H9 (cell line): ENCODE measurements around the gene EPHA8. TPM values are rescaled to one million over a fixed set of nuclear protein-coding genes. Genes with fewer than 3 reads are reported as not detected.

Experiments used
- DNase-seq: peaks from one replicate; pipeline ENCODE4 v3.0.0-alpha.2; 2017
- H2AFZ ChIP-seq: one replicate; pipeline ENCODE4 v1.6.1; 2013; ENCODE audit warnings: mild to moderate bottlenecking, low read length, control low read depth, moderate library complexity
- H2AK5ac ChIP-seq: 2 replicates; pipeline ENCODE4 v1.6.1; 2013; ENCODE audit warnings: low read length, control low read depth, mixed read lengths; ENCODE audit not compliant: insufficient read length
- H2BK120ac ChIP-seq: one replicate; pipeline ENCODE4 v1.6.1; 2013; ENCODE audit warnings: low read depth, mild to moderate bottlenecking, low read length, control low read depth, inconsistent platforms; ENCODE audit not compliant: poor library complexity, severe bottlenecking
- H2BK12ac ChIP-seq: 2 replicates; pipeline ENCODE4 v1.6.1; 2013; ENCODE audit warnings: low read length, control low read depth, mixed read lengths, low read depth; ENCODE audit not compliant: insufficient read length
- H2BK15ac ChIP-seq: 2 replicates; pipeline ENCODE4 v1.6.1; 2013; ENCODE audit warnings: low read depth, low read length, control low read depth
- H2BK20ac ChIP-seq: one replicate; pipeline ENCODE4 v1.6.1; 2013; ENCODE audit warnings: low read depth, mild to moderate bottlenecking, low read length, control low read depth, inconsistent platforms; ENCODE audit not compliant: poor library complexity, severe bottlenecking
- H2BK5ac ChIP-seq: 2 replicates; pipeline ENCODE4 v1.6.1; 2013; ENCODE audit warnings: low read length, control low read depth, mixed read lengths; ENCODE audit not compliant: insufficient read length
- H3K14ac ChIP-seq: 2 replicates; pipeline ENCODE4 v1.6.1; 2013; ENCODE audit warnings: low read length, control low read depth; ENCODE audit not compliant: insufficient read depth
- H3K18ac ChIP-seq: 2 replicates; pipeline ENCODE4 v1.6.1; 2013; ENCODE audit warnings: low read depth, mild to moderate bottlenecking, mixed read lengths, low read length, control low read depth; ENCODE audit not compliant: insufficient read length
- H3K23ac ChIP-seq: 2 replicates; pipeline ENCODE4 v1.6.1; 2013; ENCODE audit warnings: low read length, control low read depth, mixed read lengths, low read depth; ENCODE audit not compliant: insufficient read length
- H3K23me2 ChIP-seq: 2 replicates; pipeline ENCODE4 v1.6.1; 2013; ENCODE audit warnings: low read depth, mild to moderate bottlenecking, mixed read lengths, low read length, control low read depth; ENCODE audit not compliant: insufficient read length, poor library complexity, severe bottlenecking
- H3K27ac ChIP-seq: 2 replicates; pipeline ENCODE4 v1.5.1; 2013; ENCODE audit warnings: low read length, control low read depth, mixed read lengths, low read depth; ENCODE audit not compliant: insufficient read length
- H3K27me3 ChIP-seq: 2 replicates; pipeline ENCODE4 v1.6.1; 2013; ENCODE audit warnings: low read length, control low read depth, inconsistent platforms; ENCODE audit not compliant: insufficient read depth
- H3K4ac ChIP-seq: 2 replicates; pipeline ENCODE4 v1.6.1; 2013; ENCODE audit warnings: low read depth, mild to moderate bottlenecking, control low read depth, inconsistent platforms, low read length, moderate library complexity
- H3K4me1 ChIP-seq: 2 replicates; pipeline ENCODE4 v1.6.1; 2013; ENCODE audit warnings: low read length, control low read depth, inconsistent platforms; ENCODE audit not compliant: insufficient read depth
- H3K4me2 ChIP-seq: 2 replicates; pipeline ENCODE4 v1.6.1; 2013; ENCODE audit warnings: low read length, control low read depth, mixed read lengths; ENCODE audit not compliant: insufficient read length, insufficient read depth
- H3K56ac ChIP-seq: 2 replicates; pipeline ENCODE4 v1.6.1; 2013; ENCODE audit warnings: low read depth, mild to moderate bottlenecking, mixed read lengths, low read length, control low read depth; ENCODE audit not compliant: insufficient read length
- H3K79me1 ChIP-seq: 2 replicates; pipeline ENCODE4 v1.6.1; 2013; ENCODE audit warnings: low read depth, mild to moderate bottlenecking, moderate library complexity, low read length, control low read depth, inconsistent platforms; ENCODE audit not compliant: insufficient read depth, poor library complexity, severe bottlenecking
- H3K79me2 ChIP-seq: 2 replicates; pipeline ENCODE4 v1.6.1; 2013; ENCODE audit warnings: low read length, control low read depth, inconsistent platforms; ENCODE audit not compliant: insufficient read depth
- H3K9ac ChIP-seq: 2 replicates; pipeline ENCODE4 v1.6.1; 2013; ENCODE audit warnings: low read length, control low read depth, mixed read lengths; ENCODE audit not compliant: insufficient read length; ENCODE audit errors: extremely low read depth
- H3K9me3 ChIP-seq: one replicate; pipeline ENCODE4 v1.6.1; 2013; ENCODE audit warnings: low read depth, low read length, inconsistent platforms; ENCODE audit not compliant: control insufficient read depth
- H3T11ph ChIP-seq: one replicate; pipeline ENCODE4 v1.6.1; 2013; ENCODE audit warnings: mild to moderate bottlenecking, low read length, control low read depth, inconsistent platforms
- H4K20me1 ChIP-seq: one replicate; pipeline ENCODE4 v1.6.1; 2013; ENCODE audit not compliant: control insufficient read depth, insufficient read length, insufficient read depth
- H4K5ac ChIP-seq: 2 replicates; pipeline ENCODE4 v1.6.1; 2013; ENCODE audit warnings: low read depth, mild to moderate bottlenecking, mixed read lengths, low read length, control low read depth; ENCODE audit not compliant: insufficient read length
- H4K8ac ChIP-seq: replicated peaks from 2 replicates; pipeline ENCODE4 v1.6.1; 2013; ENCODE audit warnings: low read length, control low read depth, mixed read lengths, low read depth; ENCODE audit not compliant: insufficient read length
- H4K91ac ChIP-seq: 2 replicates; pipeline ENCODE4 v1.6.1; 2013; ENCODE audit warnings: low read depth, mild to moderate bottlenecking, moderate library complexity, mixed read lengths, low read length, control low read depth; ENCODE audit not compliant: insufficient read length
- H3K27ac Mint-ChIP-seq, 3 experiments: 2 replicates in 2 of 3; 3 replicates in 1 of 3; pipeline ENCODE4 v1.8.0; 2020 to 2021; ENCODE audit warnings: mixed read lengths in 3 of 3, mild to moderate bottlenecking in 1 of 3, moderate library complexity in 1 of 3
- H3K27me3 Mint-ChIP-seq: 2 replicates; pipeline ENCODE4 v1.8.0; 2021; ENCODE audit warnings: low read depth, mild to moderate bottlenecking, moderate library complexity, mixed read lengths
- H3K36me3 Mint-ChIP-seq, 3 experiments: 2 replicates in 2 of 3; 3 replicates in 1 of 3; pipeline ENCODE4 v1.8.0; 2020 to 2021; ENCODE audit warnings: low read depth in 3 of 3, mixed read lengths in 3 of 3; ENCODE audit not compliant: insufficient read depth in 1 of 3
- H3K4me1 Mint-ChIP-seq, 2 experiments: 2 replicates each; pipeline ENCODE4 v1.8.0; 2020; ENCODE audit warnings: mixed read lengths in 2 of 2
- H3K4me3 Mint-ChIP-seq, 2 experiments: 2 replicates in 1 of 2; 3 replicates in 1 of 2; pipeline ENCODE4 v1.8.0; 2020 to 2021; ENCODE audit warnings: mild to moderate bottlenecking in 2 of 2, mixed read lengths in 2 of 2, moderate library complexity in 1 of 2
- H3K9me3 Mint-ChIP-seq, 2 experiments: 2 replicates in 1 of 2; 3 replicates in 1 of 2; pipeline ENCODE4 v1.8.0; 2020; ENCODE audit warnings: mild to moderate bottlenecking in 2 of 2, mixed read lengths in 2 of 2, moderate library complexity in 1 of 2
- WGBS: extraction: QIAGEN DNeasy Blood & Tissue Kit; methylation state at CpG from one replicate; pipeline ENCODE4 v1.1.7; 2013; ENCODE audit warnings: missing lambda C conversion rate, low lambda C conversion rate, mixed read lengths; ENCODE audit not compliant: insufficient read length; ENCODE audit errors: extremely low coverage; 5-methylcytosine and 5-hydroxymethylcytosine counted together
- total RNA-seq: library from RNA; stranded (reverse); gene quantifications from 2 replicates; pipeline ENCODE4 v1.2.1, GENCODE V29; 2021
- TF ChIP-seq, protein P1 (sequence below): fragments of 200-600 bp; sonication (generic); conservative IDR thresholded peaks from 3 replicates; pipeline ENCODE4 v1.8.0; 2021; ENCODE audit warnings: antibody characterized with exemption, mild to moderate bottlenecking

The EPHA8 gene
- total RNA-seq, 1 experiment from 2014 or later = 3.4 TPM

DNA sequence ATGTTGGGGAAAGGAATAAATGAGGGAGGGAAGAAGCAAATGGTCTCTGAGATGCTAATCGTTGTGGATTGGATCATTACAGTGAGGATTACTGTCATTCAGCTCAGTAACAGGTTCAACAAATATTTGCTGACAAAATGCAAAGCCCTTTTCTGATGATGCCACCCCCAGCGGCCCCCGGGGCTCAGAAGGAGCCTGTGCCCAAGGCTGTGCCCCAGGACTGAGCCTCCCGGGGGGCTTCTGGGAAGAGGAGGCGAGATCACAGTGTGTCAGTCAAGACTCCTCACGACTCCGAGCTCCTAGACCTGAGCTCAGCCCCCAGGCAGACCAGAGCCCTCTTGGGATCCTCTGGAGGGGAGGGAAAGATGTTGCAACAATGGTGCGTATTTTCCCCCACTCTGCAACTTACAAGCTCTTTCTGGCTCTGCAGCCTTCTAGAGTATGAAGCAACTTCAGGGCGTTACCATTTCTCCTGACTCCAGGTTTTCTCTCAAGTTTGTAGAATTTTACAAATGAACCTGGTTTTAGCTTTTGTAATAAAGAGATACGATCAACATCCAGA is 20.8 kb downstream of the EPHA8 start:
- no peak overlapping the region for H2BK5ac ChIP-seq
- H3K4ac ChIP-seq = no peak overlapping the region
- Mint-ChIP-seq H3K9me3 (peaks cover 2 to 3% of the 10 kb centered on the region in 2 experiments; a peak in 4 of 5 replicates), H3K27me3 (no peaks in the 10 kb centered on the region; the same call in 1 of the 2 replicates), H3K36me3 (no peaks in the 10 kb centered on the region), H3K4me1 (peaks cover 4 to 24% of the 10 kb centered on the region in 2 experiments), H3K4me3 (no peak overlapping the region), H3K27ac (no peak overlapping the region; a peak in 1 of 7 replicates)
- no peak overlapping the region for H2AFZ ChIP-seq
- H3K23ac ChIP-seq = no peak overlapping the region
- H2BK120ac ChIP-seq = no peak overlapping the region
- no peak overlapping the region for H4K91ac ChIP-seq
- H4K8ac ChIP-seq = no peak overlapping the region
- TF ChIP-seq, protein P1, sequence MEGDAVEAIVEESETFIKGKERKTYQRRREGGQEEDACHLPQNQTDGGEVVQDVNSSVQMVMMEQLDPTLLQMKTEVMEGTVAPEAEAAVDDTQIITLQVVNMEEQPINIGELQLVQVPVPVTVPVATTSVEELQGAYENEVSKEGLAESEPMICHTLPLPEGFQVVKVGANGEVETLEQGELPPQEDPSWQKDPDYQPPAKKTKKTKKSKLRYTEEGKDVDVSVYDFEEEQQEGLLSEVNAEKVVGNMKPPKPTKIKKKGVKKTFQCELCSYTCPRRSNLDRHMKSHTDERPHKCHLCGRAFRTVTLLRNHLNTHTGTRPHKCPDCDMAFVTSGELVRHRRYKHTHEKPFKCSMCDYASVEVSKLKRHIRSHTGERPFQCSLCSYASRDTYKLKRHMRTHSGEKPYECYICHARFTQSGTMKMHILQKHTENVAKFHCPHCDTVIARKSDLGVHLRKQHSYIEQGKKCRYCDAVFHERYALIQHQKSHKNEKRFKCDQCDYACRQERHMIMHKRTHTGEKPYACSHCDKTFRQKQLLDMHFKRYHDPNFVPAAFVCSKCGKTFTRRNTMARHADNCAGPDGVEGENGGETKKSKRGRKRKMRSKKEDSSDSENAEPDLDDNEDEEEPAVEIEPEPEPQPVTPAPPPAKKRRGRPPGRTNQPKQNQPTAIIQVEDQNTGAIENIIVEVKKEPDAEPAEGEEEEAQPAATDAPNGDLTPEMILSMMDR = no peak
- H3K79me1 ChIP-seq = no peaks in the 10 kb centered on the region
- no peak overlapping the region for H2BK12ac ChIP-seq
- H3K23me2 ChIP-seq = no peaks in the 10 kb centered on the region
- H3K79me2 ChIP-seq = no peaks in the 10 kb centered on the region
- no peaks in the 10 kb centered on the region for H3K9me3 ChIP-seq
- no peak overlapping the region for H2BK20ac ChIP-seq
- no peak overlapping the region for H3K9ac ChIP-seq
- no peak overlapping the region for H2AK5ac ChIP-seq
- no CpG with 5 or more reads among the region's 10 CpGs for WGBS
- H4K5ac ChIP-seq = no peak overlapping the region
- H3K56ac ChIP-seq = no peak overlapping the region
- no peaks in the 10 kb centered on the region for H3K27me3 ChIP-seq
- no peaks in the 10 kb centered on the region for H3K4me1 ChIP-seq
- no peak overlapping the region for H3T11ph ChIP-seq
- no peak overlapping the region for H3K14ac ChIP-seq
- H4K20me1 ChIP-seq = no peaks in the 10 kb centered on the region
- H3K27ac ChIP-seq = no peak overlapping the region
- no peak for DNase-seq
- H3K18ac ChIP-seq = no peak overlapping the region
- H3K4me2 ChIP-seq = no peak overlapping the region
- no peak overlapping the region for H2BK15ac ChIP-seq
